H9 (cell line): ENCODE data around the gene PDZD2. TPM values are rescaled to one million over a fixed set of nuclear protein-coding genes. Genes with fewer than 3 reads are reported as not detected.

Experiments used
- DNase-seq: peaks from one replicate; pipeline ENCODE4 v3.0.0-alpha.2; 2017
- H2AFZ ChIP-seq: one replicate; pipeline ENCODE4 v1.6.1; 2013; ENCODE audit warnings: mild to moderate bottlenecking, low read length, control low read depth, moderate library complexity
- H2AK5ac ChIP-seq: 2 replicates; pipeline ENCODE4 v1.6.1; 2013; ENCODE audit warnings: low read length, control low read depth, mixed read lengths; ENCODE audit not compliant: insufficient read length
- H2BK120ac ChIP-seq: one replicate; pipeline ENCODE4 v1.6.1; 2013; ENCODE audit warnings: low read depth, mild to moderate bottlenecking, low read length, control low read depth, inconsistent platforms; ENCODE audit not compliant: poor library complexity, severe bottlenecking
- H2BK12ac ChIP-seq: 2 replicates; pipeline ENCODE4 v1.6.1; 2013; ENCODE audit warnings: low read length, control low read depth, mixed read lengths, low read depth; ENCODE audit not compliant: insufficient read length
- H2BK15ac ChIP-seq: 2 replicates; pipeline ENCODE4 v1.6.1; 2013; ENCODE audit warnings: low read depth, low read length, control low read depth
- H2BK20ac ChIP-seq: one replicate; pipeline ENCODE4 v1.6.1; 2013; ENCODE audit warnings: low read depth, mild to moderate bottlenecking, low read length, control low read depth, inconsistent platforms; ENCODE audit not compliant: poor library complexity, severe bottlenecking
- H2BK5ac ChIP-seq: 2 replicates; pipeline ENCODE4 v1.6.1; 2013; ENCODE audit warnings: low read length, control low read depth, mixed read lengths; ENCODE audit not compliant: insufficient read length
- H3K14ac ChIP-seq: 2 replicates; pipeline ENCODE4 v1.6.1; 2013; ENCODE audit warnings: low read length, control low read depth; ENCODE audit not compliant: insufficient read depth
- H3K18ac ChIP-seq: 2 replicates; pipeline ENCODE4 v1.6.1; 2013; ENCODE audit warnings: low read depth, mild to moderate bottlenecking, mixed read lengths, low read length, control low read depth; ENCODE audit not compliant: insufficient read length
- H3K23ac ChIP-seq: 2 replicates; pipeline ENCODE4 v1.6.1; 2013; ENCODE audit warnings: low read length, control low read depth, mixed read lengths, low read depth; ENCODE audit not compliant: insufficient read length
- H3K23me2 ChIP-seq: 2 replicates; pipeline ENCODE4 v1.6.1; 2013; ENCODE audit warnings: low read depth, mild to moderate bottlenecking, mixed read lengths, low read length, control low read depth; ENCODE audit not compliant: insufficient read length, poor library complexity, severe bottlenecking
- H3K27ac ChIP-seq: 2 replicates; pipeline ENCODE4 v1.5.1; 2013; ENCODE audit warnings: low read length, control low read depth, mixed read lengths, low read depth; ENCODE audit not compliant: insufficient read length
- H3K27me3 ChIP-seq: 2 replicates; pipeline ENCODE4 v1.6.1; 2013; ENCODE audit warnings: low read length, control low read depth, inconsistent platforms; ENCODE audit not compliant: insufficient read depth
- H3K4ac ChIP-seq: 2 replicates; pipeline ENCODE4 v1.6.1; 2013; ENCODE audit warnings: low read depth, mild to moderate bottlenecking, control low read depth, inconsistent platforms, low read length, moderate library complexity
- H3K4me1 ChIP-seq: 2 replicates; pipeline ENCODE4 v1.6.1; 2013; ENCODE audit warnings: low read length, control low read depth, inconsistent platforms; ENCODE audit not compliant: insufficient read depth
- H3K4me2 ChIP-seq: 2 replicates; pipeline ENCODE4 v1.6.1; 2013; ENCODE audit warnings: low read length, control low read depth, mixed read lengths; ENCODE audit not compliant: insufficient read length, insufficient read depth
- H3K56ac ChIP-seq: 2 replicates; pipeline ENCODE4 v1.6.1; 2013; ENCODE audit warnings: low read depth, mild to moderate bottlenecking, mixed read lengths, low read length, control low read depth; ENCODE audit not compliant: insufficient read length
- H3K79me1 ChIP-seq: 2 replicates; pipeline ENCODE4 v1.6.1; 2013; ENCODE audit warnings: low read depth, mild to moderate bottlenecking, moderate library complexity, low read length, control low read depth, inconsistent platforms; ENCODE audit not compliant: insufficient read depth, poor library complexity, severe bottlenecking
- H3K79me2 ChIP-seq: 2 replicates; pipeline ENCODE4 v1.6.1; 2013; ENCODE audit warnings: low read length, control low read depth, inconsistent platforms; ENCODE audit not compliant: insufficient read depth
- H3K9ac ChIP-seq: 2 replicates; pipeline ENCODE4 v1.6.1; 2013; ENCODE audit warnings: low read length, control low read depth, mixed read lengths; ENCODE audit not compliant: insufficient read length; ENCODE audit errors: extremely low read depth
- H3K9me3 ChIP-seq: one replicate; pipeline ENCODE4 v1.6.1; 2013; ENCODE audit warnings: low read depth, low read length, inconsistent platforms; ENCODE audit not compliant: control insufficient read depth
- H3T11ph ChIP-seq: one replicate; pipeline ENCODE4 v1.6.1; 2013; ENCODE audit warnings: mild to moderate bottlenecking, low read length, control low read depth, inconsistent platforms
- H4K20me1 ChIP-seq: one replicate; pipeline ENCODE4 v1.6.1; 2013; ENCODE audit not compliant: control insufficient read depth, insufficient read length, insufficient read depth
- H4K5ac ChIP-seq: 2 replicates; pipeline ENCODE4 v1.6.1; 2013; ENCODE audit warnings: low read depth, mild to moderate bottlenecking, mixed read lengths, low read length, control low read depth; ENCODE audit not compliant: insufficient read length
- H4K8ac ChIP-seq: replicated peaks from 2 replicates; pipeline ENCODE4 v1.6.1; 2013; ENCODE audit warnings: low read length, control low read depth, mixed read lengths, low read depth; ENCODE audit not compliant: insufficient read length
- H4K91ac ChIP-seq: 2 replicates; pipeline ENCODE4 v1.6.1; 2013; ENCODE audit warnings: low read depth, mild to moderate bottlenecking, moderate library complexity, mixed read lengths, low read length, control low read depth; ENCODE audit not compliant: insufficient read length
- H3K27ac Mint-ChIP-seq, 3 experiments: 2 replicates in 2 of 3; 3 replicates in 1 of 3; pipeline ENCODE4 v1.8.0; 2020 to 2021; ENCODE audit warnings: mixed read lengths in 3 of 3, mild to moderate bottlenecking in 1 of 3, moderate library complexity in 1 of 3
- H3K27me3 Mint-ChIP-seq: 2 replicates; pipeline ENCODE4 v1.8.0; 2021; ENCODE audit warnings: low read depth, mild to moderate bottlenecking, moderate library complexity, mixed read lengths
- H3K36me3 Mint-ChIP-seq, 3 experiments: 2 replicates in 2 of 3; 3 replicates in 1 of 3; pipeline ENCODE4 v1.8.0; 2020 to 2021; ENCODE audit warnings: low read depth in 3 of 3, mixed read lengths in 3 of 3; ENCODE audit not compliant: insufficient read depth in 1 of 3
- H3K4me1 Mint-ChIP-seq, 2 experiments: 2 replicates each; pipeline ENCODE4 v1.8.0; 2020; ENCODE audit warnings: mixed read lengths in 2 of 2
- H3K4me3 Mint-ChIP-seq, 2 experiments: 2 replicates in 1 of 2; 3 replicates in 1 of 2; pipeline ENCODE4 v1.8.0; 2020 to 2021; ENCODE audit warnings: mild to moderate bottlenecking in 2 of 2, mixed read lengths in 2 of 2, moderate library complexity in 1 of 2
- H3K9me3 Mint-ChIP-seq, 2 experiments: 2 replicates in 1 of 2; 3 replicates in 1 of 2; pipeline ENCODE4 v1.8.0; 2020; ENCODE audit warnings: mild to moderate bottlenecking in 2 of 2, mixed read lengths in 2 of 2, moderate library complexity in 1 of 2
- CTCF ChIP-seq: fragments of 200-600 bp; sonication (generic); conservative IDR thresholded peaks from 3 replicates; pipeline ENCODE4 v1.8.0; 2021; ENCODE audit warnings: antibody characterized with exemption, mild to moderate bottlenecking
- WGBS: extraction: QIAGEN DNeasy Blood & Tissue Kit; methylation state at CpG from one replicate; pipeline ENCODE4 v1.1.7; 2013; ENCODE audit warnings: missing lambda C conversion rate, low lambda C conversion rate, mixed read lengths; ENCODE audit not compliant: insufficient read length; ENCODE audit errors: extremely low coverage; 5-methylcytosine and 5-hydroxymethylcytosine counted together
- total RNA-seq: library from RNA; stranded (reverse); gene quantifications from 2 replicates; pipeline ENCODE4 v1.2.1, GENCODE V29; 2021

PDZD2 gene
- total RNA-seq, 1 experiment from 2014 or later, result 9.9 TPM

DNA sequence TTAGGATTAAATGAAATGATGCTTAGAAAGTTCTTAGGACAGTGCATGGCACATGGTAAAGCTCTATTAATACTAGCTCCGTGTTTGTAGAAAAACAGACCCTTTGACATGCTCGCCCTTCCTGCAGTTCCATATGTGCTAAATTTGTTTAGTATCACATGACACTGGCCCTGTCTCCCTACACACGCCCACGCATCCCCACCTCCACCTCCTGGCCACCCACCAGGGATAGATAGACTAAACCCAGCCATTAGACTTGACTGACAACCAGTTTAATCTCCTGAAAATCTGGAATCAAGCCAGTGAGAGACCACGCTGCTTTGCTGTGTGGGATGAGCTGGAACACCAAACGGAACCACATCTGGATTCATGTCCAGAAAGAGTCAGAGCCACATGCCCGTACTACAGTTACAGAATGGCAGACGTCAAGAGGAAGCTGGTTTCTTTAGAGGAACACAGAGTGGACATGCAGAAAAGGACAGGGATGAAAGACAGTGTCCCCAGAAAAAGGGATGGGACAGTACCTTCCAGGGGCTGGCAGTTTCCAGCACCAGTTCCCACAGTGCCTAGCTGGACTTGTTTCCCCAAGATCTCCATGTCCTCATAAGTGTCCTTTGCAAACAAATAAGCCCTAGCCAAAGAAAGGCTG lies 186.1 kb downstream of the PDZD2 start:
- Histone ChIP-seq H3K23me2 (no peaks in the 10 kb centered on the region), H3K27ac (no peak overlapping the region), H2AK5ac (no peak overlapping the region), H3K9ac (no peak overlapping the region), H2AFZ (no peak overlapping the region), H2BK15ac (no peak overlapping the region), H4K8ac (no peak overlapping the region), H3K4ac (no peak overlapping the region), H3K23ac (no peak overlapping the region), H2BK120ac (no peak overlapping the region), H3K56ac (no peak overlapping the region), H4K91ac (no peak overlapping the region), H3K4me1 (peaks cover 2% of the 10 kb centered on the region; the same call in 1 of the 2 replicates), H3K79me2 (no peaks in the 10 kb centered on the region), H3K27me3 (no peaks in the 10 kb centered on the region), H3K9me3 (no peaks in the 10 kb centered on the region), H3K14ac (no peak overlapping the region), H2BK12ac (no peak overlapping the region), H4K20me1 (no peaks in the 10 kb centered on the region), H2BK20ac (no peak overlapping the region), H3T11ph (no peak overlapping the region), H3K18ac (no peak overlapping the region), H4K5ac (no peak overlapping the region), H3K79me1 (no peaks in the 10 kb centered on the region), H2BK5ac (no peak overlapping the region), H3K4me2 (no peak overlapping the region)
- H3K36me3 Mint-ChIP-seq, result peaks cover 3 to 9% (median 4%) of the 10 kb centered on the region in 3 experiments; a peak in 3 of 7 replicates
- DNase-seq, result no peak
- peaks cover 13 to 20% of the 10 kb centered on the region in 2 experiments; a peak in 4 of 5 replicates for H3K9me3 Mint-ChIP-seq
- H3K27ac Mint-ChIP-seq, result peak overlapping the region in 1 of 3 experiments; percentile 81; a peak in 2 of 7 replicates
- peaks cover 6% of the 10 kb centered on the region in 2 experiments; a peak in 2 of 4 replicates for H3K4me1 Mint-ChIP-seq
- TF ChIP-seq CTCF, result no peak
- no CpG with 5 or more reads among the region's 8 CpGs for WGBS
- H3K4me3 Mint-ChIP-seq, result no peak overlapping the region
- H3K27me3 Mint-ChIP-seq, result no peaks in the 10 kb centered on the region
